ENCODE data around the gene MED28.

The MED28 gene

GRCh38 chr4:17613761-17614415 is 553 bp upstream of the MED28 start:
- peak; percentile 87 for DNase-seq (ENCODE audit: low read depth)
- H3K4me3 ChIP-seq (ENCODE audit: control insufficient read depth, low read depth, low read length), result peak overlapping the region; percentile 85
- TF ChIP-seq CTCF (conservative IDR thresholded peaks at IDR 0.05; ENCODE audit: control insufficient read depth, insufficient read depth, low read depth, low read length), result no peak

DNA sequence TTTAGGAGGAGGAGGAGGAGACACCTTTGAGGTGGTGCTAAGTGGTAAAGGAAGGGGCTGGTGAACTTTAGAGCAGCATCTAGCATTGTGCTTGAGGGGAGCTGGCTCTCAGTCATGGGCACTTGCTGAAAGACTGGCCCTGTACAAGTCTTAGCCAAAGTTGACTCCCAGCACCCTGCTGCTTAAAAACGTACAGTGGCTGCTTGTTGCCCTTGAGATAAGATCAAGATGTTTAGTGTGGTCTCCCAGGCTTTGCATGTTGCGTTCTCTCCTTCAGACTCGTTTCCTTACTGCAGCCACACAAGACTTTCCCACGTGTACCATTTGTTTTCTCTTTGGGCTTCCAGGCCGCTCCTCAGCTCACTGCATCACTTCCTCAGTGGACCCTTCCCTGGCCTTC is 1.8 kb downstream of the MED28 start:
- no peak for TF ChIP-seq CTCF (conservative IDR thresholded peaks at IDR 0.05; ENCODE audit: control insufficient read depth, insufficient read depth, low read depth, low read length)
- peak overlapping the region; percentile 17 for H3K4me3 ChIP-seq (ENCODE audit: control insufficient read depth, low read depth, low read length)
- DNase-seq (ENCODE audit: low read depth), result no peak

DNA sequence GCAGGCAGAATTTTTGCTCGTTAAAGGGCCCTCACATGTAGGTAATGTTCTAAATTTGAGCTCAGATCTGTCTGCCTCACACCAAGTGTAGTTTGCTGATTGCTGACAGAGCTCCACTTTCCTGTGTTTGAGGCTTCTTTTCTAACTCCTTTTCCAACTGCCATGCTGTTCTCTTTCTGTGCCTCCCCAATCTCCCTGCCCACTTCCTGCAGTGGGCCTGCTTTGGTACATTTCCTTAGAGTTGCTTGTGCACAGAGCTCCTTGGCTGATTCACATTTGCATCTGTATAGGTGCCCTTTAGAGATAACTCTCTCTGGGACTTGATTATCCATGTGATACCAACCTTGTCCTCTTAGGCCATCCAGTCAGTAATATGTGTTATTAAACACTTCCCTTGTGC is 4.5 kb downstream of the MED28 start:
- no peak overlapping the region for H3K4me3 ChIP-seq (ENCODE audit: control insufficient read depth, low read depth, low read length)
- TF ChIP-seq CTCF (conservative IDR thresholded peaks at IDR 0.05; ENCODE audit: control insufficient read depth, insufficient read depth, low read depth, low read length), result no peak
- DNase-seq (ENCODE audit: low read depth), result peak; percentile 20

- TF ChIP-seq CTCF (conservative IDR thresholded peaks at IDR 0.05; ENCODE audit: control insufficient read depth, insufficient read depth, low read depth, low read length), result no peak
- peak; percentile 88 for DNase-seq (ENCODE audit: low read depth)
- H3K4me3 ChIP-seq (ENCODE audit: control insufficient read depth, low read depth, low read length), result peak overlapping the region; percentile 1
These were observed 5.1 kb downstream of the MED28 start for GRCh38 chr4:17619416-17620105.

- TF ChIP-seq CTCF (conservative IDR thresholded peaks at IDR 0.05; ENCODE audit: control insufficient read depth, insufficient read depth, low read depth, low read length), result no peak
- peak; percentile 88 for DNase-seq (ENCODE audit: low read depth)
- no peak overlapping the region for H3K4me3 ChIP-seq (ENCODE audit: control insufficient read depth, low read depth, low read length)
These were observed 9.1 kb downstream of the MED28 start for GRCh38 chr4:17623451-17624001.

GRCh38 chr4:17624821-17625220 is 10.4 kb downstream of the MED28 start:
- TF ChIP-seq CTCF (conservative IDR thresholded peaks at IDR 0.05; ENCODE audit: control insufficient read depth, insufficient read depth, low read depth, low read length), result no peak
- no peak overlapping the region for H3K4me3 ChIP-seq (ENCODE audit: control insufficient read depth, low read depth, low read length)
- DNase-seq (ENCODE audit: low read depth), result no peak
